GF-D8 (cell line): ENCODE measurements around the gene MARCHF7.

ENCODE experiments used
- DNase-seq: peaks from one replicate; lab custom pipeline; 2025; lab: John Stamatoyannopoulos, UW

The MARCHF7 gene

GRCh38 chr2:159762075-159762474 lies 49.8 kb downstream of the MARCHF7 start:
- DNase-seq: no peak
